Measurements from ENCODE around the gene ADAM15.

ADAM15 gene

DNA sequence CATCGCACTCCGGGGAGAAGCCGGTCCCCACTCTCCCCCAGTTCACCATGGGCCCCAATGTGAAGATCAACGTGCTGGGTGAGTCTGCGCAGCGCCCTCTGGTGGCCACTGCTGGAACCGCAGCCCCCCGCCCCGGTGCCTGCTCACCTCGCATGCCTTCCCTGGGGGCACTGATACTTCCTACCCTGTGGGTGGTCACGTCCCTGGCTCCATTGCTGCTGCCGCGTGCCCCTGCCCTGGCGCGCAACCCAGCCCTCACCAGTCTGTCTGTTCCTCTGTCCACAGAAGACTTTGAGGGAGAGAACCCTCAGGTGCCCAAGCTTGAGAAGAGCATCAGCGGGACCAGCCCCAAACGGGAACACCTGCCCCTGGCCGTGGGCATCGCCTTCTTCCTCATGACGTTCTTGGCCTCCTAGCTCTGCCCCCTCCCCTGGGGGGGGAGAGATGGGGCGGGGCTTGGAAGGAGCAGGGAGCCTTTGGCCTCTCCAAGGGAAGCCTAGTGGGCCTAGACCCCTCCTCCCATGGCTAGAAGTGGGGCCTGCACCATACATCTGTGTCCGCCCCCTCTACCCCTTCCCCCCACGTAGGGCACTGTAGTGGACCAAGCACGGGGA is 35.1 kb downstream of the ADAM15 start:
- peak in 11 of 14 donors; percentile 17 to 66 (median 47) for DNase-seq

DNA sequence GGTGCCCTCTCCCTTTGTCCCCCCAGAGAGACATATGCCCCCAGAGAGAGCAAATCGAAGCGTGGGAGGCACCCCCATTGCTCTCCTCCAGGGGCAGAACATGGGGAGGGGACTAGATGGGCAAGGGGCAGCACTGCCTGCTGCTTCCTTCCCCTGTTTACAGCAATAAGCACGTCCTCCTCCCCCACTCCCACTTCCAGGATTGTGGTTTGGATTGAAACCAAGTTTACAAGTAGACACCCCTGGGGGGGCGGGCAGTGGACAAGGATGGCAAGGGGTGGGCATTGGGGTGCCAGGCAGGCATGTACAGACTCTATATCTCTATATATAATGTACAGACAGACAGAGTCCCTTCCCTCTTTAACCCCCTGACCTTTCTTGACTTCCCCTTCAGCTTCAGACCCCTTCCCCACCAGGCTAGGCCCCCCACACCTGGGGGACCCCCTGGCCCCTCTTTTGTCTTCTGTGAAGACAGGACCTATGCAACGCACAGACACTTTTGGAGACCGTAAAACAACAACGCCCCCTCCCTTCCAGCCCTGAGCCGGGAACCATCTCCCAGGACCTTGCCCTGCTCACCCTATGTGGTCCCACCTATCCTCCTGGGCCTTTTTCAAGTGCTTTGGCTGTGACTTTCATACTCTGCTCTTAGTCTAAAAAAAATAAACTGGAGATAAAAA is 35.9 kb downstream of the ADAM15 start:
- no peak for DNase-seq

DNA sequence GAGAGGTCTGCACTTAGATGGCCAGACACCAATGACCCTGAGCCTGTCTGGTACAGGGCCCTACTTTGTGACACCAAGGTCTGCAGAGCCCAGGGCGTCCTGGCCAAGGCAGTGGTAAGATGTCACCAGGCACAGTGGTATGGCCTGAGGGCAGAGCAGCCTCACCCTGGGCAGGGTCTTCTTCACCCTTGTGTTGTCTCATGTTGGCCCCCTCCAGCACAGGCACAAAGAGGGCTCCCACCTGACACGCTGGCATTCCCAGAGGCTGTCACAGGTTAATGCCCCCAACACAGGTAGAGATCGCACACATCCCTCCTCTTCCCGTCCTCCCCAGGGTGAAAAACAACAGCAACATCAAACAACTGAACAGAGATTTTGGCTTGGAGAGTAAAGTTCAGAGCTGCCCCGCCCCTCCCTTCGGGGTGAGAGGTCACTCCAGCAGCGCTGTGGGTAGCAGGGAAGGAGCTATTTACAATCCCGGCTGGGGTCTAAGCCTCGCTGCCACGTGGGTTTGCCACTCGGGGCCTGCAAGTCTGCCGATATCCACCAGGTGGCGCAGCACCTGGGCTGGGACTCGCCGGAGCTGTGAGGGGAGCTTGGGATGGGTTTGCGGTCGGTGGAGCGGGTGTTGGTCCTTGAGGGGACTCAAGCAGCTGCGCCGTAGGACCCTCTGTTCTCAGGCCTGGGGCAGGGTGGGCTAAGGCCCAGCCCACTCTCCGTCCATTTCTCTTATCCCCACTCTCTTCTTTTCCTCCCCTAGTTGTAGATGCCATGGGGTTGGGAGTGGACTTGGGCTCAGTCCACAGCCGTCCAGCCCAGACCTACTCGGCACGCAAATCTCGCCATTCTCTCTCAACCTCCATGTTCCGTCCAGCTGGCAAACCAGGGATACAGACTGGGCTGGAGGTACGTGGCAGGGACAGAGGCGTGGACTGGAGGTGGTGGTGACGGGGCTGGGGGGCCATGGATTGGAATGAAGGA is 40.2 kb downstream of the ADAM15 start:
- DNase-seq: peak in 13 of 14 donors; percentile 7 to 84 (median 43)

GRCh38 chr1:155092131-155092530 is 41.0 kb downstream of the ADAM15 start:
- no peak for DNase-seq

DNA sequence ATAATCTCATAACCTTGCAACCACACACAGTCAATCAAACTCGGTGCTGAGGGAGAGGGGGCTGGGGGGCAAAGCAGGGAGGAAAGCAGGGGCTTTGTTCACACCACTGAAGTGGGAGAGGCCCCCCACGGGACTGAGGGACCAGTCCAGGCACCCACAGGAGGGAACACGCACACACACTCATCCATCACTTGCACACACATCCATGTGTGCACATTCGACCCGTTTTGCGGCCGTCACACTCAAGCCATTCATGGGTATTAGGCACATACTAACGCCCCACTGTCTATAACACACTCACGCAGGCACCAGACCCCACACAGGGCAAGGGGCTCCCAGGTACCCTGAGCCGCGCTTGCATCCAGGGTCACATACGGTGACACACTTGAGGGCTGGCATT is 41.5 kb downstream of the ADAM15 start:
- no peak for DNase-seq

- DNase-seq: peak in 7 of 14 donors; percentile 28 to 64 (median 48)
Observed at GRCh38 chr1:155093911-155094621, 43.0 kb downstream of the ADAM15 start.

DNA sequence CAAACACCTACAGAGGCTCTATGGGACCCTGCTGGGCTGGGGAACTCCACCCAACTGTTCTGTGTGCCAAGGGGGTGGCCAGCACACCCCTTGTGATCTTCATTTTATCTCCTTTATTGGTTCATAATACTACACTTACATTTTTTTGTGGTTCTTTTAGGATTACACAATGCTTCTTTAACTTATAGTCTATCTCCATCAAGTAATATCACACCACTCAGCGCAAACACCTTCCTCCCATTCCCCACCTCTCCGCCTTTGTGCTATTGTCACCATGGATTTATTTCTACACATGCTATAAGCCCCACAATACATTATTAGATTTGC is 43.5 kb downstream of the ADAM15 start:
- no peak for DNase-seq

DNA sequence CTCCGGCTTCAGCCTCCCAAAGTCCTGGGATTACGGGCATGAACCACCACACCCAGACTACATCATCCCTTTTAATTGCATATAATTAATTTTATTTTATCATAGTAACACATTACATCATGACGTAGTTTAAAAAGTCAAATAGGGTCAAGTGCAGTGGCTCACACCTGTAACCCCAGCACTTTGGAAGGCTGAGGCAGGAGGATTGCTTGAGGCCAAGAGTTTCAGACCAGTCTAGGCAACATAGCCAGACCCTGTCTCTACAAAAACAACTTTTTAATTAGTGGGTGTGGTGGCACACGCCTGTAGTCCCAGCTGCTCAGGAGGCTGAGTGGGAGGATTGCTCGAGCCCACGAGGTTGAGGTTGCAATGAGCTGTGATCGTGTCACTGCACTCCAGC is 48.2 kb downstream of the ADAM15 start:
- DNase-seq: no peak

- DNase-seq: no peak
Observed at GRCh38 chr1:155103325-155103724, 52.2 kb downstream of the ADAM15 start.

DNA sequence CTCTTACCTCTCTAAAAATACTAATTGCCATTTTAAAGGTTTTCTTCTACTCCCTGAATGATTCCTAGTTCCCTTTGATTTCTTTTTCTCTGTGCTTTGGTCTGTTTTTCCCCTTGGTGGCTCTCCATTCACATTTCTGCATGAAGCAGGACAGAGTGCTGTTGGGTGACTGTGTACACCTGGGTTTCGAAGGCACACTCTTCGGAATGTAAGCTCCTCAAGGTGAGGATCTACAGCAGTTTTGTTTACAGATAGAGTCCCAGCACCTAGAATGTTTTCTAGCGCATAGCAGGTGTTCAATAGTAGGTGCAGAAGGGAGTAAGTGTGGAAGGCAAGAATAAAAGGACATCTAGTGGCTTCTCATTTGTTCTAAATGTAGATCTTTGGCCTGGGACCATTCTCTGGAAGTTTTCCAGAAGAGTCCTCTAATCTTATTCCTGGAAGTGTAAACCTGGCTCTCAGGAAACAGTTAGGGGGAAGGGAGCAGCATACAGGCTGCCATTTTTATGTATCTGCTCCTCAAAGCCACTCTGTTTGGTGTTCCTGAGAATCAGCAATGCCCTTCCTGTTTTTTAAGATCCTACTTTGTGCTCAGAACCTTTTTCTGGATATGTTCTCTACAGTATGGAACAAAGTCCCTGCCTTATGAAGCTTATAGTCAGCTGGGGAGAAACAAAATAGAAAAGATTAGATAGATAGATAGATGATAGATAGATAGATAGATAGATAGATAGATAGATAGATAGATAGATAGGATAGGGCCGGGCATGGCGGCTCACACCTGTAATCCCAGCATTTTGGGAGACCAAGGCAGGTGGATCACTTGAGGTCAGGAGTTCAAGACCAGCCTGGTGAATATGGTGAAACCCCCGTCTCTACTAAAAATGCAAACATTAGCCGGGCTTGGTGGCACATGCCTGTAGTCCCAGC is 53.8 kb downstream of the ADAM15 start:
- DNase-seq: no peak

- DNase-seq: no peak
Observed at GRCh38 chr1:155105604-155106011, 54.5 kb downstream of the ADAM15 start.

DNA sequence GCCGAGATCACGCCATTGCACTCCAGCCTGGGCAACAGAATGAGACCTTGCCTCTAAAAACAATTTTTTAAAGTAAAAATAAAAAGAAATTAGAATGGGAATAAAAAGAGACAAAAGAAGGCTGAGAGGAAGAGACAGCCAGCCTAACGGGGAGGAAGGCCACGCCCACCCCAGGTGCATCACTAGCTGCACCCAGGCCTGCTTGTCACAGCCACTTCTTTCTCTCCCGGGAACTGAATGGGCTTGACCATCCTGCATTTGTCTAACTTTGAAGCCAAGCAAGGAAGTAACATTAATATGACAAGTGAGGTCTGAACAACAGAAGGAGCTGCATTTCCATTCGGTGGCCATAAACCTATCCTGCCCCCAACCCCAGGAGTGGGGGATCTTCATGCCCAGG is 55.7 kb downstream of the ADAM15 start:
- no peak for DNase-seq

DNA sequence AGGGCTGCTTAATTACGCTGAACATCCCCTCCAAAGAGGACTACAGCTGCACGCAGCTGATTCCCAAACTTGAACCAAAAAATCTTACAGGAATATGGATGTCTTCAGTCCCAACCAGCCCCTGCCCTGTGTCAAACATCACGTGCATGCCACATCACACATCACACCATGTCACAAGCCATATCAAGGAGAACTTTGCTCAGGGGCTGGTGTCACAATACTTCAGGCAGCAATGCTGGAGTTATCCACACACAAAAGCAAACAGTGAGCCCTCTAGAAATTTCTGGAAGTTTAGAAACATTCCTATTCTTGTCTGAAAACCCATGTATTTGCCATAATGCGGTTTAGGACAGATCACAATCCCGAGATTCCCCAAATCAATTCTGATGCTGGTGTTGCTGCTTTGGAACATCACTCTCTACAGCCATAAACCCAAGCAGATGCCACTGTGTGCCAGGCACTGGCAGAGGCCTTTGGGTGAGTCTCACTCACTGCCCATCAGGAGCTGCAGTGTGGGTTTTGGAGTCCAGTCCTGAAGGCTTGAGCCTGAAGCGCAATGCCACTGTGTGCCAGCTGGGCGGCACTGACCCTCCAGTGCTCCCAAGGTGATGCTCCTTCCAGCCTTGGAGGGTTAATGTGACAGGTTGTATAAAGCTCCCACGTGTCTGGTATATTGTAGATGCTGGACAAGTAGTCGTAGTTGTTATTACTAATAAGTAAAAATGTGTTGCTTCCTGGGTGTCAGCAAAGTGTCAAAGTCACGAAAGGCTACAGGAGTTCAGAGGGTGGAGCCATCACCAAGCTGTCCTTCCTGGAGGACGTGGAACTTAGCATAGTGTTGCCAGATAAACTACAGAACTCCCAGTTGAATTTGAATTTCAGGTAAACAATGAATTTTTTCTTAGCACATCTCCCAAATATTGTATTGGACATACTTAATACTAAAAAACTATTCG is 56.5 kb downstream of the ADAM15 start:
- no peak for DNase-seq

DNA sequence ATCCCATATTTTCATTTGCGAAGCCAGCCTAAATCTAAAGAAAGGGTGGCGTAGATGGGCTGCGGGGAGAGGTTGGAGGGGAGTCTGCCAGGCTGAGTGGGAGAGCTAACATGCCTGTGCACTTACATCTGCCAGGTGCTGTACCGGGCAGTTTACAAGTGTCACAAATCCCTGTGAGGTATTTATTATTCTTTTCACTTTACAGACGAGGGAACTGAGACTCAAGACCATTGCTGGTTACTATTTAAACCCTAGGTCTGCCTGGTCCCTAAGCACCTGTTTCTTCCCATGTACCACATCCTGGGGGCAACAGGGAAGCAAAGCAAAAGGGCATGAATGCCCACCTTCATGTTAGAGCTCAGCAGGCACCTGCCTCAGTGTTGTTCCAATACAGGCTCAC is 57.2 kb downstream of the ADAM15 start:
- DNase-seq: no peak

DNA sequence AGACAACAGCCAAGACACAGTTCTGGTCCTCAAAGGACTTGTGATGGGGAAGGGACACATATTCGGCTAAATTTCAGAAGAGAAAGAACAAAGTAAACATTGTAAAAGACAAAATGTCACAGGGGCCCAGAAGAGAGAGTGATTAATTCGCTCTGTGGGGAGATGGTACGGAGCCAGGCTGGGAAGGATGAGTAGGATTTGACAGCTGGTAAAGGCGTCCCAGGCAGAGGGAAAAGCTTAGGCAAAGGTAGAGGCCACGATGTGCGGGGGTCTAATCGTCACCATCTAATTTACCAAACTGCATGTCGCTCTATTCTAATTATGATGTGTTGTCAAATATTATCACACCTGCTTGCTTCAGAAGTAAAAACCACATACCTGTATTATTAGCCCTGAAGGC is 59.3 kb downstream of the ADAM15 start:
- no peak for DNase-seq

DNA sequence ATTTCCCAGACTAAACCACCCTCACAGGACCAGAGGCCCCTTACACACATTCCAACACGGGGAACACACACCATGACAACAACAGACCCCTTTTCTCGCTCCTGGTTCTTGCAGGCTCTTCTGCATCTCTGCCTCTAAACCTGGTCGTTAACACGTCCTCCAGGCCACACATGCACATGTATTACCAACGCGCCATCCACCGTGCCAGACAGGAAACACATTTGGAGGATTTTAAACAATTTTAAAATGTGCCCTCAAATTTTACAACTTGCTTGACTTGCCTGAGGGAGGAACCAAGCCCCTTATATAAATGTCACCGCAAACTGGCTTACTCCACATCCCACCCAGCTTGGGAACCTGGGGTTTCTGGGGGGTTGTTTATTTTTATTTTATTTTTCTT is 59.7 kb downstream of the ADAM15 start:
- no peak for DNase-seq

All from C1 segment of cervical spinal cord (tissue), 14 donors.